Esophagus muscularis mucosa (tissue), 4 donors: ENCODE data around the gene CROCC. TPM values are rescaled to one million over a fixed set of nuclear protein-coding genes. Genes with fewer than 3 reads are reported as not detected.

Source experiments
- DNase-seq: peaks from one replicate; pipeline ENCODE4 v3.0.0-alpha.2; 2017; ENCODE audit errors: extremely low spot score
- H3K27ac ChIP-seq, 4 donors: fragments of 200-600 bp; sonication (generic); replicated peaks in 1 of 4; 1 replicate in 3 of 4; 2 replicates in 1 of 4; pipeline ENCODE4 v1.5.1; 2016 to 2019; ENCODE audit warnings: mild to moderate bottlenecking in 1 of 4
- H3K27me3 ChIP-seq, 4 donors: fragments of 200-600 bp; sonication (generic); one replicate each; pipeline versions ENCODE4 v1.5.1 to v1.6.0; 2016 to 2019
- H3K36me3 ChIP-seq, 4 donors: fragments of 200-600 bp; sonication (generic); one replicate each; pipeline ENCODE4 v1.5.1; 2016 to 2019
- H3K4me1 ChIP-seq, 4 donors: fragments of 200-600 bp; sonication (generic); one replicate each; pipeline ENCODE4 v1.5.1; 2016 to 2019
- H3K4me3 ChIP-seq, 4 donors: fragments of 200-600 bp; sonication (generic); 1 replicate in 2 of 4; 2 replicates in 2 of 4; pipeline ENCODE4 v1.5.1; 2016 to 2019; ENCODE audit warnings: mild to moderate bottlenecking in 4 of 4, moderate library complexity in 1 of 4
- H3K9me3 ChIP-seq, 4 donors: fragments of 200-600 bp; sonication (generic); 1 replicate in 3 of 4; 2 replicates in 1 of 4; pipeline ENCODE4 v1.5.1; 2016 to 2019
- CTCF ChIP-seq, 3 experiments: fragments of 200-600 bp in 2 of 3; fragments of 450-650 bp in 1 of 3; sonication (generic) in 2 of 3; IDR thresholded peaks; one replicate each; pipeline ENCODE4 v1.5.1; 2017 to 2019; ENCODE audit warnings: antibody characterized with exemption in 3 of 3, mild to moderate bottlenecking in 2 of 3, moderate library complexity in 1 of 3
- EP300 ChIP-seq: sonication (generic); formaldehyde crosslinking; IDR thresholded peaks from one replicate; pipeline ENCODE4 v1.6.1; 2017; ENCODE audit warnings: antibody characterized with exemption
- POLR2A ChIP-seq: fragments of 450-650 bp; IDR thresholded peaks from one replicate; pipeline ENCODE4 v1.6.1; 2017; ENCODE audit warnings: antibody characterized with exemption, moderate library complexity, mild to moderate bottlenecking, low read depth
- POLR2AphosphoS5 ChIP-seq, 2 donors: sonication (generic); formaldehyde crosslinking; IDR thresholded peaks; one replicate each; pipeline ENCODE4 v1.6.1; 2017; ENCODE audit warnings: antibody characterized with exemption in 2 of 2
- WGBS: methylation state at CpG from one replicate; pipeline ENCODE4 v1.1.5; 2018; 5-methylcytosine and 5-hydroxymethylcytosine counted together
- intact Hi-C: fragments of 100-400 bp; cut with DNase I; formaldehyde crosslinking; loops from one replicate; pipeline ENCODE4 v1.15.1; 2023
- total RNA-seq, 4 donors: library from RNA; depleted of rRNA; stranded (reverse); fragments of >200 nt; gene quantifications; one replicate each; pipeline versions ENCODE4 v1.1.0 to v1.2.1, GENCODE V29; 2016

The CROCC gene
- total RNA-seq, 4 donors from 2014 or later = 17.6 to 36.3 (median 23.0) TPM

- intact Hi-C loops = no loop called here
- H3K27ac ChIP-seq = no peak overlapping the region
- peaks cover 22 to 25% (median 25%) of the 10 kb centered on the region in 4 donors for H3K4me1 ChIP-seq
- DNase-seq = no peak
- H3K9me3 ChIP-seq = no peaks in the 10 kb centered on the region
- no peak overlapping the region for H3K4me3 ChIP-seq
- H3K36me3 ChIP-seq = peaks cover 34 to 45% (median 36%) of the 10 kb centered on the region in 4 donors
- H3K27me3 ChIP-seq = no peaks in the 10 kb centered on the region
- 94% methylated on average over 7 of the region's 8 CpGs for WGBS
- TF ChIP-seq EP300 (no peak), CTCF (IDR thresholded peaks at IDR 0.05) (no peak), POLR2AphosphoS5 (IDR thresholded peaks at IDR 0.05) (no peak), POLR2A (no peak)
Observed at GRCh38 chr1:17007121-17007520, 85.4 kb downstream of the CROCC start.

GRCh38 chr1:17008208-17008855, 86.6 kb downstream of the CROCC start:
- Histone ChIP-seq H3K36me3 (peaks cover 22 to 33% (median 25%) of the 10 kb centered on the region in 4 donors), H3K9me3 (no peaks in the 10 kb centered on the region), H3K27ac (no peak overlapping the region), H3K4me1 (peaks cover 27 to 30% (median 29%) of the 10 kb centered on the region in 4 donors), H3K4me3 (no peak overlapping the region), H3K27me3 (no peaks in the 10 kb centered on the region)
- intact Hi-C loops = no loop called here
- TF ChIP-seq CTCF (IDR thresholded peaks at IDR 0.05) (no peak), POLR2AphosphoS5 (IDR thresholded peaks at IDR 0.05) (no peak), POLR2A (no peak), EP300 (no peak)
- no peak for DNase-seq
- WGBS = 91% methylated on average over 15 of the region's 15 CpGs

GRCh38 chr1:17009706-17010105, 88.0 kb downstream of the CROCC start:
- Histone ChIP-seq H3K27me3 (no peaks in the 10 kb centered on the region), H3K36me3 (peaks cover 10 to 19% (median 12%) of the 10 kb centered on the region in 4 donors), H3K9me3 (no peaks in the 10 kb centered on the region), H3K27ac (no peak overlapping the region), H3K4me3 (no peak overlapping the region), H3K4me1 (peaks cover 27 to 30% (median 29%) of the 10 kb centered on the region in 4 donors)
- WGBS = 53% methylated on average over 4 of the region's 4 CpGs
- intact Hi-C loops = loop anchor here (5.0 kb wide), 1 partner anchor 38 kb away; no protein-coding TSS in a partner anchor
- TF ChIP-seq POLR2A = no peak
- no peak for TF ChIP-seq CTCF (IDR thresholded peaks at IDR 0.05)
- TF ChIP-seq POLR2AphosphoS5 (IDR thresholded peaks at IDR 0.05) = no peak
- TF ChIP-seq EP300 = no peak
- no peak for DNase-seq

GRCh38 chr1:17011092-17011438, 89.3 kb downstream of the CROCC start:
- H3K27me3 ChIP-seq = no peaks in the 10 kb centered on the region
- peak overlapping the region; percentile 67 to 94 (median 86) for H3K4me3 ChIP-seq
- H3K27ac ChIP-seq = peak overlapping the region; percentile 49 to 73 (median 61)
- no peaks in the 10 kb centered on the region for H3K9me3 ChIP-seq
- peaks cover 27 to 30% (median 29%) of the 10 kb centered on the region in 4 donors for H3K4me1 ChIP-seq
- intact Hi-C loops = loop anchor here (5.0 kb wide), 1 partner anchor 36 kb away; no protein-coding TSS in a partner anchor
- DNase-seq = no peak
- WGBS = 0% methylated on average over 1 of the region's 15 CpGs
- peaks cover 0 to 6% (median under 1%) of the 10 kb centered on the region in 4 donors for H3K36me3 ChIP-seq
- no peak for TF ChIP-seq POLR2A
- TF ChIP-seq POLR2AphosphoS5 (IDR thresholded peaks at IDR 0.05) = no peak
- no peak for TF ChIP-seq EP300

- Histone ChIP-seq H3K9me3 (no peaks in the 10 kb centered on the region), H3K4me3 (peak within 1 kb of the TSS; percentile 67 to 94 (median 86)), H3K27me3 (no peaks in the 10 kb centered on the region), H3K27ac (peak within 1 kb of the TSS; percentile 49 to 73 (median 61)), H3K36me3 (no peaks in the 10 kb centered on the region), H3K4me1 (peaks cover 27 to 30% (median 29%) of the 10 kb centered on the region in 4 donors)
- intact Hi-C loops = loop anchor here (5.0 kb wide), 1 partner anchor 36 kb away; no protein-coding TSS in a partner anchor
- 6% methylated on average over 10 of the region's 94 CpGs for WGBS
- DNase-seq = no peak
- peak; percentile 34 to 74 for TF ChIP-seq POLR2AphosphoS5 (IDR thresholded peaks at IDR 0.05)
- no peak for TF ChIP-seq CTCF (IDR thresholded peaks at IDR 0.05)
- no peak for TF ChIP-seq EP300
Observed at GRCh38 chr1:17011439-17012307, 89.9 kb downstream of the CROCC start, which contains the start of gene ATP13A2. Gene ATP13A2, minus strand, starts transcription at chr1:17011928. Its CDS starts 190 bp downstream, at chr1:17011738.
